Neural cell (in vitro differentiated cells): ENCODE results near the gene WDR70. TPM values are rescaled to one million over a fixed set of nuclear protein-coding genes. Genes with fewer than 3 reads are reported as not detected.
"Not testable (repeated sequence)": the region's sequence is repeated elsewhere in the genome, so short reads cannot be mapped to it uniquely, and the experiment has no call there.

ENCODE experiments used
- H2AFZ ChIP-seq: fragments of 200-600, 300-800 bp; sonication (generic), shearing (Covaris generic); 2 replicates; pipeline ENCODE4 v1.6.0; 2014; ENCODE audit warnings: low read depth, mild to moderate bottlenecking, antibody characterized with exemption, low read length, moderate library complexity
- H3F3A ChIP-seq: fragments of 200-600 bp; shearing (Covaris generic); 2 replicates; pipeline ENCODE4 v1.6.1; 2016; ENCODE audit warnings: mild to moderate bottlenecking, moderate library complexity, mixed read lengths, antibody characterized with exemption, low read length; ENCODE audit not compliant: insufficient read depth, poor library complexity, severe bottlenecking
- H3K27ac ChIP-seq: fragments of 200-600, 300-800 bp; sonication (generic), shearing (Covaris generic); 2 replicates; pipeline ENCODE4 v1.5.1; 2014; ENCODE audit warnings: mild to moderate bottlenecking, low read length, moderate library complexity
- H3K27me3 ChIP-seq: fragments of 300-800, 200-600 bp; sonication (generic), shearing (Covaris generic); 2 replicates; pipeline ENCODE4 v1.6.0; 2014; ENCODE audit warnings: mild to moderate bottlenecking, low read depth, low read length, moderate library complexity; ENCODE audit not compliant: insufficient read depth
- H3K36me3 ChIP-seq: fragments of 300-800, 200-600 bp; sonication (generic), shearing (Covaris generic); 2 replicates; pipeline ENCODE4 v1.5.1; 2014; ENCODE audit warnings: mild to moderate bottlenecking, antibody characterized with exemption, low read length, moderate library complexity; ENCODE audit not compliant: insufficient read depth
- H3K4me2 ChIP-seq: fragments of 300-800, 200-600 bp; sonication (generic), shearing (Covaris generic); 2 replicates; pipeline ENCODE4 v1.6.0; 2014; ENCODE audit warnings: mild to moderate bottlenecking, low read length
- H3K4me3 ChIP-seq: fragments of 300-800, 200-600 bp; sonication (generic), shearing (Covaris generic); 2 replicates; pipeline ENCODE4 v1.5.1; 2014; ENCODE audit warnings: mild to moderate bottlenecking, low read length, moderate library complexity
- H3K79me2 ChIP-seq: fragments of 200-600 bp; shearing (Covaris generic); replicated peaks from 2 replicates; pipeline ENCODE4 v1.6.0; 2014; ENCODE audit warnings: mild to moderate bottlenecking, low read length, moderate library complexity; ENCODE audit not compliant: insufficient read depth
- H3K9ac ChIP-seq: fragments of 300-800, 200-600 bp; sonication (generic), shearing (Covaris generic); 2 replicates; pipeline ENCODE4 v1.6.1; 2016; ENCODE audit warnings: mild to moderate bottlenecking, low read length, mixed read lengths
- H3K9me2 ChIP-seq: fragments of 200-600 bp; shearing (Covaris generic); 2 replicates; pipeline ENCODE4 v1.6.1; 2016; ENCODE audit warnings: mild to moderate bottlenecking, low read length, mixed read lengths; ENCODE audit not compliant: insufficient read depth
- H3K9me3 ChIP-seq: fragments of 200-600, 300-800 bp; sonication (generic), shearing (Covaris generic); 2 replicates; pipeline ENCODE4 v1.6.1; 2016; ENCODE audit warnings: mild to moderate bottlenecking, mixed run types, low read length, moderate library complexity, mixed read lengths
- H4K20me1 ChIP-seq: fragments of 200-600 bp; shearing (Covaris generic); 2 replicates; pipeline ENCODE4 v1.6.1; 2016; ENCODE audit warnings: mild to moderate bottlenecking, mixed run types; ENCODE audit not compliant: insufficient read depth
- EZH2 ChIP-seq: fragments of 200-600, 300-800 bp; shearing (Covaris generic), sonication (generic); IDR thresholded peaks from 2 replicates; pipeline ENCODE4 v1.6.1; 2014; ENCODE audit warnings: antibody characterized with exemption, low read length, borderline replicate concordance, mild to moderate bottlenecking; ENCODE audit not compliant: insufficient read depth, poor library complexity, severe bottlenecking
- POLR2AphosphoS5 ChIP-seq: IDR thresholded peaks from 2 replicates; pipeline ENCODE4 v1.6.1; 2012
- polyA plus RNA-seq: library from polyadenylated mRNA; depleted of rRNA; stranded (reverse); fragments of >200 nt; gene quantifications from 2 replicates; pipeline ENCODE4 v1.2.3, GENCODE V29; 2014

Gene WDR70
- polyA plus RNA-seq, 1 donor from 2014 or later: 40.9 TPM

GRCh38 chr5:37668524-37669047 lies 289.5 kb downstream of the WDR70 start:
- Histone ChIP-seq H3K4me2 (no peak overlapping the region), H2AFZ (no peak overlapping the region), H3K36me3 (no peaks in the 10 kb centered on the region), H4K20me1 (no peaks in the 10 kb centered on the region), H3K79me2 (no peaks in the 10 kb centered on the region), H3K27ac (no peak overlapping the region), H3K9me2 (peaks cover 3% of the 10 kb centered on the region), H3F3A (no peaks in the 10 kb centered on the region), H3K9me3 (no peaks in the 10 kb centered on the region), H3K27me3 (no peaks in the 10 kb centered on the region), H3K9ac (no peak overlapping the region), H3K4me3 (no peak overlapping the region)
- TF ChIP-seq POLR2AphosphoS5 (no peak), EZH2 (no peak)

GRCh38 chr5:37672118-37672588 lies 293.0 kb downstream of the WDR70 start:
- not testable (repeated sequence) for H3K4me3 ChIP-seq, H3K79me2 ChIP-seq, H4K20me1 ChIP-seq, H3F3A ChIP-seq, H3K27me3 ChIP-seq, H3K9ac ChIP-seq, H2AFZ ChIP-seq, H3K9me3 ChIP-seq, H3K9me2 ChIP-seq, H3K27ac ChIP-seq, H3K36me3 ChIP-seq, H3K4me2 ChIP-seq

GRCh38 chr5:37674361-37674760 lies 295.2 kb downstream of the WDR70 start:
- H3K9me3 ChIP-seq, H3K27me3 ChIP-seq, H3K36me3 ChIP-seq, H2AFZ ChIP-seq, H3K9me2 ChIP-seq, H4K20me1 ChIP-seq, H3K27ac ChIP-seq, H3K79me2 ChIP-seq, H3K4me2 ChIP-seq, H3F3A ChIP-seq, H3K4me3 ChIP-seq, H3K9ac ChIP-seq: not testable (repeated sequence)

GRCh38 chr5:37679326-37679725 lies 300.2 kb downstream of the WDR70 start:
- H3K27ac ChIP-seq, H3K4me3 ChIP-seq, H3K9me3 ChIP-seq, H3K27me3 ChIP-seq, H3K9ac ChIP-seq, H3K9me2 ChIP-seq, H3K4me2 ChIP-seq, H2AFZ ChIP-seq, H3K79me2 ChIP-seq, H3F3A ChIP-seq, H3K36me3 ChIP-seq, H4K20me1 ChIP-seq: not testable (repeated sequence)

- H3F3A ChIP-seq, H4K20me1 ChIP-seq, H3K9me3 ChIP-seq, H3K27ac ChIP-seq, H3K9me2 ChIP-seq, H2AFZ ChIP-seq, H3K79me2 ChIP-seq, H3K9ac ChIP-seq, H3K27me3 ChIP-seq, H3K36me3 ChIP-seq, H3K4me2 ChIP-seq, H3K4me3 ChIP-seq: not testable (repeated sequence)
Observed at GRCh38 chr5:37679903-37680302, 300.8 kb downstream of the WDR70 start.
